Trophoblast cell (in vitro differentiated cells and primary cell): ENCODE data around the gene USP5.

Source experiments
- DNase-seq, 2 donors: peaks; one replicate each; pipeline ENCODE4 v3.0.0-alpha.2; 2016
- H2AFZ ChIP-seq: 2 replicates; pipeline ENCODE4 v1.6.1; 2013; ENCODE audit warnings: low read length, moderate library complexity, mild to moderate bottlenecking; ENCODE audit not compliant: insufficient read depth, poor library complexity
- H2AK5ac ChIP-seq: 2 replicates; pipeline ENCODE4 v1.6.1; 2013; ENCODE audit warnings: mild to moderate bottlenecking, low read length
- H2BK120ac ChIP-seq: 2 replicates; pipeline ENCODE4 v1.6.1; 2013; ENCODE audit warnings: low read length, mild to moderate bottlenecking, moderate library complexity; ENCODE audit not compliant: insufficient read depth, poor library complexity
- H2BK12ac ChIP-seq: 2 replicates; pipeline ENCODE4 v1.6.1; 2013; ENCODE audit warnings: mild to moderate bottlenecking, low read length, moderate library complexity
- H2BK5ac ChIP-seq: 2 replicates; pipeline ENCODE4 v1.6.1; 2013; ENCODE audit warnings: low read length, low read depth, moderate library complexity, mild to moderate bottlenecking; ENCODE audit not compliant: poor library complexity
- H3K14ac ChIP-seq: 2 replicates; pipeline ENCODE4 v1.6.1; 2013; ENCODE audit warnings: mild to moderate bottlenecking, low read length
- H3K18ac ChIP-seq: 2 replicates; pipeline ENCODE4 v1.6.1; 2013; ENCODE audit warnings: mild to moderate bottlenecking, low read length
- H3K23ac ChIP-seq: 2 replicates; pipeline ENCODE4 v1.6.1; 2013; ENCODE audit warnings: low read length
- H3K27ac ChIP-seq: 2 replicates; pipeline ENCODE4 v1.5.1; 2013; ENCODE audit warnings: low read depth, mild to moderate bottlenecking, inconsistent platforms, low read length, moderate library complexity
- H3K27me3 ChIP-seq: 2 replicates; pipeline ENCODE4 v1.6.1; 2013; ENCODE audit warnings: inconsistent platforms, mild to moderate bottlenecking, low read length, moderate library complexity; ENCODE audit not compliant: insufficient read depth
- H3K36me3 ChIP-seq, 2 experiments: 1 replicate in 1 of 2; 2 replicates in 1 of 2; pipeline ENCODE4 v1.6.1; 2013; ENCODE audit warnings: low read length in 2 of 2, mild to moderate bottlenecking in 2 of 2, moderate library complexity in 1 of 2; ENCODE audit not compliant: insufficient read depth in 2 of 2, control insufficient read depth in 1 of 2
- H3K4ac ChIP-seq: 2 replicates; pipeline ENCODE4 v1.6.1; 2013; ENCODE audit warnings: low read depth, mild to moderate bottlenecking, low read length, moderate library complexity
- H3K4me1 ChIP-seq, 2 experiments: 1 replicate in 1 of 2; 2 replicates in 1 of 2; pipeline ENCODE4 v1.6.1; 2013; ENCODE audit warnings: low read length in 2 of 2, mild to moderate bottlenecking in 2 of 2, moderate library complexity in 1 of 2; ENCODE audit not compliant: insufficient read depth in 2 of 2, control insufficient read depth in 1 of 2
- H3K4me2 ChIP-seq: 2 replicates; pipeline ENCODE4 v1.6.1; 2013; ENCODE audit warnings: inconsistent platforms, mild to moderate bottlenecking, low read length, moderate library complexity
- H3K4me3 ChIP-seq: 2 replicates; pipeline ENCODE4 v1.5.1; 2013; ENCODE audit warnings: mild to moderate bottlenecking, low read depth, low read length, inconsistent platforms
- H3K79me1 ChIP-seq: one replicate; pipeline ENCODE4 v1.6.1; 2013; ENCODE audit warnings: low read length
- H3K79me2 ChIP-seq: 2 replicates; pipeline ENCODE4 v1.6.1; 2013; ENCODE audit warnings: low read length, mild to moderate bottlenecking; ENCODE audit not compliant: control insufficient read depth, insufficient read depth, poor library complexity
- H3K9ac ChIP-seq: 2 replicates; pipeline ENCODE4 v1.6.1; 2013; ENCODE audit warnings: mild to moderate bottlenecking, low read length
- H3K9me3 ChIP-seq: 2 replicates; pipeline ENCODE4 v1.6.1; 2013; ENCODE audit warnings: low read depth, mild to moderate bottlenecking, control low read depth, inconsistent platforms, low read length; ENCODE audit not compliant: insufficient read depth
- H4K12ac ChIP-seq: 2 replicates; pipeline ENCODE4 v1.6.1; 2013; ENCODE audit warnings: low read depth, mild to moderate bottlenecking, low read length, moderate library complexity
- H4K8ac ChIP-seq: 2 replicates; pipeline ENCODE4 v1.6.1; 2013; ENCODE audit warnings: low read depth, mild to moderate bottlenecking, low read length, moderate library complexity
- H4K91ac ChIP-seq: one replicate; pipeline ENCODE4 v1.6.1; 2013; ENCODE audit warnings: low read depth, mild to moderate bottlenecking, low read length, moderate library complexity
- WGBS: extraction: QIAGEN DNeasy Blood & Tissue Kit; methylation state at CpG from one replicate; pipeline ENCODE4 v1.1.7; 2013; ENCODE audit warnings: missing lambda C conversion rate; ENCODE audit not compliant: insufficient read length, insufficient coverage; ENCODE audit errors: extremely low coverage; 5-methylcytosine and 5-hydroxymethylcytosine counted together

USP5 gene

GRCh38 chr12:6849976-6850560 is 1.9 kb upstream of the USP5 start:
- Histone ChIP-seq H3K14ac (no peak overlapping the region), H3K4me3 (peak overlapping the region; percentile 75), H3K9me3 (no peaks in the 10 kb centered on the region), H2BK12ac (no peak overlapping the region), H2AFZ (no peak overlapping the region), H3K27ac (no peak overlapping the region), H3K27me3 (no peaks in the 10 kb centered on the region), H3K4me1 (peaks cover 14 to 15% of the 10 kb centered on the region in 2 experiments), H2AK5ac (no peak overlapping the region), H3K9ac (peak overlapping the region; percentile 69), H3K4ac (peak overlapping the region; percentile 13), H3K23ac (no peak overlapping the region), H2BK120ac (no peak overlapping the region), H4K12ac (no peak overlapping the region), H3K79me2 (peaks cover 4% of the 10 kb centered on the region), H4K91ac (no peak overlapping the region), H2BK5ac (no peak overlapping the region), H3K36me3 (peaks cover 26 to 38% of the 10 kb centered on the region in 2 experiments), H3K79me1 (peaks cover 5% of the 10 kb centered on the region), H3K18ac (no peak overlapping the region), H3K4me2 (peak overlapping the region; percentile 74), H4K8ac (no peak overlapping the region)
- no CpG with 5 or more reads among the region's 10 CpGs for WGBS
- DNase-seq: no peak

- H3K4ac ChIP-seq: peak overlapping the region; percentile 5
- no peak overlapping the region for H2BK120ac ChIP-seq
These were observed 1.2 kb upstream of the USP5 start for GRCh38 chr12:6850796-6851152.

GRCh38 chr12:6851153-6851920 is 613 bp upstream of the USP5 start, which contains the start of gene CDCA3:
Gene CDCA3 (minus strand): TSS chr12:6851286. CDS start chr12:6850952, 334 bp downstream.
- H3K9me3 ChIP-seq: no peaks in the 10 kb centered on the region
- peak within 1 kb of the TSS; percentile 7 for H2BK120ac ChIP-seq
- H3K79me2 ChIP-seq: peaks cover 4% of the 10 kb centered on the region
- H2BK5ac ChIP-seq: peak within 1 kb of the TSS; percentile 27
- H3K36me3 ChIP-seq: peaks cover 25 to 39% of the 10 kb centered on the region in 2 experiments
- peak within 1 kb of the TSS; percentile 55 for H3K14ac ChIP-seq
- H3K9ac ChIP-seq: peak within 1 kb of the TSS; percentile 86
- no peak within 1 kb of the TSS for H2AK5ac ChIP-seq
- H3K79me1 ChIP-seq: peaks cover 5% of the 10 kb centered on the region
- H2BK12ac ChIP-seq: no peak within 1 kb of the TSS
- peak within 1 kb of the TSS; percentile 70 for H4K91ac ChIP-seq
- H3K18ac ChIP-seq: no peak within 1 kb of the TSS
- peak within 1 kb of the TSS; percentile 87 for H4K8ac ChIP-seq
- no CpG with 5 or more reads among the region's 37 CpGs for WGBS
- no peaks in the 10 kb centered on the region for H3K27me3 ChIP-seq
- H3K4ac ChIP-seq: peak within 1 kb of the TSS; percentile 13
- peak within 1 kb of the TSS; percentile 94 for H3K4me3 ChIP-seq
- peak; percentile 99 for DNase-seq
- peaks cover 14 to 15% of the 10 kb centered on the region in 2 experiments for H3K4me1 ChIP-seq
- H3K23ac ChIP-seq: no peak within 1 kb of the TSS
- peak within 1 kb of the TSS; percentile 20 for H2AFZ ChIP-seq
- H3K27ac ChIP-seq: peak within 1 kb of the TSS; percentile 55
- peak within 1 kb of the TSS; percentile 74 for H3K4me2 ChIP-seq
- no peak within 1 kb of the TSS for H4K12ac ChIP-seq

More at GRCh38 chr12:6850796-6851152, 1.2 kb upstream of the USP5 start:
- Histone ChIP-seq H2BK12ac (no peak overlapping the region), H4K8ac (no peak overlapping the region), H3K79me1 (peaks cover 5% of the 10 kb centered on the region), H3K18ac (no peak overlapping the region), H3K9ac (peak overlapping the region; percentile 69), H3K4me2 (peak overlapping the region; percentile 74), H3K23ac (no peak overlapping the region), H3K36me3 (peaks cover 23 to 38% of the 10 kb centered on the region in 2 experiments), H2AK5ac (no peak overlapping the region), H3K4me1 (peaks cover 14 to 15% of the 10 kb centered on the region in 2 experiments), H3K9me3 (no peaks in the 10 kb centered on the region), H3K79me2 (peaks cover 4% of the 10 kb centered on the region), H2AFZ (no peak overlapping the region), H3K27me3 (no peaks in the 10 kb centered on the region), H3K4me3 (peak overlapping the region; percentile 75), H4K91ac (peak overlapping the region; percentile 31), H4K12ac (no peak overlapping the region), H3K27ac (no peak overlapping the region), H3K14ac (no peak overlapping the region), H2BK5ac (no peak overlapping the region)
- WGBS: no CpG with 5 or more reads among the region's 16 CpGs
- peak in 1 of 2 donors; percentile 21 for DNase-seq

- H3K4me2 ChIP-seq: peak overlapping the region; percentile 60
- no peak overlapping the region for H2BK5ac ChIP-seq
- H4K91ac ChIP-seq: peak overlapping the region; percentile 84
- H3K4me3 ChIP-seq: peak overlapping the region; percentile 76
- no peaks in the 10 kb centered on the region for H3K9me3 ChIP-seq
- peak overlapping the region; percentile 75 for H4K8ac ChIP-seq
- peak overlapping the region; percentile 57 for H3K9ac ChIP-seq
- peak overlapping the region; percentile 35 for H3K27ac ChIP-seq
- no peak overlapping the region for H3K23ac ChIP-seq
- peak overlapping the region; percentile 20 for H2AFZ ChIP-seq
- peak overlapping the region; percentile 76 for H2AK5ac ChIP-seq
- H3K4ac ChIP-seq: peak overlapping the region; percentile 65
- no peak overlapping the region for H2BK120ac ChIP-seq
- peaks cover 4% of the 10 kb centered on the region for H3K79me2 ChIP-seq
- peaks cover 14 to 15% of the 10 kb centered on the region in 2 experiments for H3K4me1 ChIP-seq
- no CpG with 5 or more reads among the region's 18 CpGs for WGBS
- H4K12ac ChIP-seq: peak overlapping the region; percentile 67
- H3K14ac ChIP-seq: peak overlapping the region; percentile 21
- H3K36me3 ChIP-seq: peaks cover 25 to 41% of the 10 kb centered on the region in 2 experiments
- peak overlapping the region; percentile 16 for H2BK12ac ChIP-seq
- H3K27me3 ChIP-seq: no peaks in the 10 kb centered on the region
- peaks cover 5% of the 10 kb centered on the region for H3K79me1 ChIP-seq
- peak overlapping the region; percentile 60 for H3K18ac ChIP-seq
- no peak for DNase-seq
These were observed 853 bp downstream of the USP5 start for GRCh38 chr12:6852651-6853354.
